Ovary (tissue), 1 donor: Measurements from ENCODE around the gene PERM1.

Experiments
- EP300 ChIP-seq: sonication (generic); formaldehyde crosslinking; IDR thresholded peaks from one replicate; pipeline ENCODE4 v1.6.1; 2017; ENCODE audit warnings: antibody characterized with exemption
- POLR2A ChIP-seq: fragments of 450-650 bp; IDR thresholded peaks from one replicate; pipeline ENCODE4 v1.6.1; 2017; ENCODE audit warnings: antibody characterized with exemption, mild to moderate bottlenecking, moderate library complexity

DNA sequence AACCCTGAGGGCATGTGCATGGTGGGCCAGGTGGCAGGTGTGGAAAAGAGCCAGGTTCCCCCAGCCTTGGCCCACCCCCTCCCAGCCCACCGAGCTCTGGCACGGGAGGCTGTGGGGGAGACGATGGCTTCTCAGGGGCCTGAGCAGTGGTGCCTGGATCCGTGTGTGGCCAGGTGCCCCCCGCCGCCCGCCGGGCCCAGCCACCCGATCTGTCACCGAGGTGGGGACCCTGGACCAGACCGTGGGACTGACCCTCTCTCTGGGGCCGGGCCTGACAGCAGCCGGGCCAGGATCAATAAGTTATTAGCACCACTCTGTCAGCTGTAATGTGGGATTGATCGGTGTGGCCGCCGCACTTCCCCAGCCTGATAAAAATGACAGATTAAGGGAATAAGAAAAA, 44.4 kb downstream of the PERM1 start:
- no peak for TF ChIP-seq POLR2A
- TF ChIP-seq EP300 = no peak
